Stimulated activated CD4-positive, alpha-beta T cell treated with anti-CD3 and anti-CD28 coated beads, Interleukin-2, amount 100 ng/mL, for 4 hours (primary cell): Measurements from ENCODE around the gene SV2B.

ENCODE experiments used
- DNase-seq: peaks from one replicate; pipeline ENCODE4 v3.0.0-alpha.2; 2020; ENCODE audit warnings: low read depth

Gene SV2B

DNA sequence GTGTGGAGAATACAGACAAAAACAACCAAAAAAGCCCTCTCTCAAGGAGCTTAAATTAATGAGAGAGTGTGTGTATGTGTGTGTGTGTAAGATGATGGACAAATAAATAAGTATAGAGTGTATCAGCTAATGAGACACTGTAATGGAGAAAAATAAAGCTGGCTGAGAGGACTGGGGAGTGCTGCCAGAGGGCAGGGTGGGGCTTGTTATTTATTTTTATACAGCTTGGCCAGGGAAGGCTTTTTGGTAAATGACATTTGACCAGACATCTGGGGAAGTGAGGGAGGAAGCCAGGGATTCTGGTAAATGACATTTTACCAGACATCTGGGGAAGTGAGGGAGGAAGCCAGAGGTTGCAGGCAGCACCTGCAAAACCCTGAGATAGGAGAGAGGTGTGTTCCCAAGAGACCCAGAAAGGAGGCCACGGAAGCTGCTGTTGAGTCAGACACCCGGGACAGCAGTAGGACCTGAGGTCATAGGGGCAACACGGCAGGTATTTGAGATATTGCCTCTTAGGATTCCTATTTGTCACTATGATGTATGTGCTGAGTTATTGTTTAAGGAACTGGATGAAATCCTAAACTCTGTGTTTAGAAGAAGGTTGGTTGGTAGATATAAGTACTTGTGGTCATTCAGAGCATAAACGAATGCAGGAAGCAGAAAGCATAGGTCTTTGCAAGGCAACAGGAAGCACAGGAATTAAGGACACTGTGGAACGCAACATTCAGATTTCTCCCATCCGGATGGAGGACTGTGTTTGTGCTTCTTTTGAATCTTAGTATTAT lies 2.7 kb downstream of the SV2B start:
- no peak for DNase-seq

DNA sequence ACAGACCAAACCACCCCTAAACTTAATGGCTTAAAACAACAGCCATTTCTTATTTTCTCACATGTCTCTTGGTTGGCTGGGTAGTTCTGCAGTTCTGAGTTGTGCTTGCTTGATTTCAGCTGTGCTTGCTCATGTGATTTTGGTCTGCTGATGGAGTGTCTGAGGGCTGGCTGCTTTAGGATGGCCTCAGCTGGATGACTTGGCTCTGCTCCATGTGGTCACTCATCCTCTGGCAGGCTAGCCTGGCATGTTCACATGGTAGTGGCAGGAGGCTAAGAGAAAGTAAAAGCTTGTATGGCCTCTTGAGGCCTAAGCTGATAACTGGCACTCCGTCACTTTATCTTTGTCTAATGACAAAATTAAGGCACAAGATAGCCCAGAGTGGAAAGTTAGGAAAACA lies 4.1 kb downstream of the SV2B start:
- DNase-seq = no peak

DNA sequence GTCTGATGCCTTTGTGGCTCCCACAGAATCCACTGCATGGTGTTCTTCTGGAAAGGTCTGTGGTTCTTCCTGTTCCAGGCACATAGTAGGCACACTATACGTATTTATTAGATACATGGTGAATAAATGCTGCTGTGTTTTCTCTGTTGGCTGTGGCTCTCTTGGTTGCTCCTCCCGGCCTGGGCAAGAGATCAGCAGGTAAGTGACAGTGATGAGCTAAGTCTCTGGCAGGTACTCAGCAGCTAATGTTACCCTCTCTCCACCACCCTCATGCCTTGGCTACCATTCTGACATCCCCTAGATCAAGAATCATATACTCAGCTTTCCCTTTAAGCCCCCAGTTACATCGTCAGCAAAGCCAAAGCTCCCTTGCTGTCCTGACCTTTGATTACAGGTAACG lies 8.4 kb downstream of the SV2B start:
- no peak for DNase-seq

DNA sequence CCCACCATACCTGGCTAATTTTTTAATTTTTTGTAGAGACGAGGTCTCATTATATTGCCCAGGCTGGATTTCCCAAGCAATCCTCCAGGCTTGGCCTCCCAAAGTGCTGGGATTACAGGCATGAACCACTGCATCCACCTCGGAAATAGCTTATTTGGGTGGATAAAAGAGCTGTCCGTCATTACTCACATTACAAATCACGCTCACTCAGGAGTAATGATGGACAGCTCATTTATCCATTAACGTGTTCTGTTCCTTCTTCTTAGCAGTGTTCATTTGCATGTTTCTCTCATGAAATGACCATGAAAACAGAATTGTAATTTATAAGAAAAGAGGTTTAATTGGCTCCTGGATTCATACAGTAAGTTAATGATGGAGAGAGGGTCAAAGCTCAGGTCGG lies 9.8 kb downstream of the SV2B start:
- no peak for DNase-seq

DNA sequence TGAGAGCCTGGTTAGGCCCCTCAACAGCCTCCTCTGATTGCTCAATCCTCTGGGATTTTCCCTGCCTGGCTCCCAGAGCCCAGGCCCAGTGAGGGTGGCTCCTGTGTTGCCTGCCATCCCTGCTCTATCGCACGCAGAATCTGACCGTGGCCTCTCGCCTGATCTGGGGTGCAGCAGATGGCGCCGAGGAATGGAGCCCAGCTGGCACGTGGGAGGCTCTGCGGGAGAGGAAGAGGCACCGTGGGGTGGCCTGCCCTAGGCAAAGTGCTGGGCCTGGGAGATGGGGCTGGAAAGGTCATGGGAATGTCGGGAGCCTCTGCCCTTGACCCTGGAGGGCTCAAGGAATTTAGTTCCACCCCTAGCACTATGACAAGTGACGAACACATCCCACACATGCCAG lies 10.3 kb downstream of the SV2B start:
- no peak for DNase-seq

DNA sequence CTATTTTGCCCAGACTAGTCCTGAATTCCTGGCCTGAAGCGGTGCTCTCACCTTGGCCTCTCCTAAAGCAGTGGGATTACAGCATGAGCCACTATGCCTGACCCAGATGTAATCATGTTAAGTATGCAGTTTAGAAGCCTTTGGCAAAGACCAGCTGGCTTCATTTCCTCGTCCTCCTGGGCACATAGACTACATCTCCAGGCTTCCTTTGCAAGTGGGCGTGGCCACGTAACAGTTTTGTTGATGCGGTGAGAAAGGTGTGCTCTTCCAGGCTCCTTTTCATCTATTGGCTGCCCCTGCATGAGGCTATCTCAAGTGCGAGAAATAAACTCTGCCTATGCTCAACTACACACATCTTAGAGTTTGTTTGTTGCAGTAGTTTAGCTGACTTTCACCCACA lies 13.0 kb downstream of the SV2B start:
- no peak for DNase-seq

DNA sequence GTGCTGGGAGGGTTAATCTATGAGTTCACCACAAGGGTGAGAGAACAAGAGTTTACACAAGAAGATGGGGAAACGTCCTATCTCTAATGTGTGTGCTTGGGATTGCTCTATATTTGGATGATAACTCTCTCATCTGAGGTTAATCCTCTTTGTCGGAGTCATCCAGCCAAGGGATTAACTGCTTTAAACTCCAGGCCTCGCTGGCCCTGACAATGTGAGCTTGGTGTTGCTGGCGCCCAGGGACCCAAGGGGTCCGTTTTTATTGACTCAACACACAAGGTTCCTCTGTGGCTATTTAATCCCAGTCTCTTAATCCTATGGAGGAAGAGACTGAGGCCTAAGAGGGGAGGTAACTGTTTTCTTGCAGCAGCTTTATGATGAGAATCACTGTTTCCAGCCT lies 14.2 kb downstream of the SV2B start:
- no peak for DNase-seq

DNA sequence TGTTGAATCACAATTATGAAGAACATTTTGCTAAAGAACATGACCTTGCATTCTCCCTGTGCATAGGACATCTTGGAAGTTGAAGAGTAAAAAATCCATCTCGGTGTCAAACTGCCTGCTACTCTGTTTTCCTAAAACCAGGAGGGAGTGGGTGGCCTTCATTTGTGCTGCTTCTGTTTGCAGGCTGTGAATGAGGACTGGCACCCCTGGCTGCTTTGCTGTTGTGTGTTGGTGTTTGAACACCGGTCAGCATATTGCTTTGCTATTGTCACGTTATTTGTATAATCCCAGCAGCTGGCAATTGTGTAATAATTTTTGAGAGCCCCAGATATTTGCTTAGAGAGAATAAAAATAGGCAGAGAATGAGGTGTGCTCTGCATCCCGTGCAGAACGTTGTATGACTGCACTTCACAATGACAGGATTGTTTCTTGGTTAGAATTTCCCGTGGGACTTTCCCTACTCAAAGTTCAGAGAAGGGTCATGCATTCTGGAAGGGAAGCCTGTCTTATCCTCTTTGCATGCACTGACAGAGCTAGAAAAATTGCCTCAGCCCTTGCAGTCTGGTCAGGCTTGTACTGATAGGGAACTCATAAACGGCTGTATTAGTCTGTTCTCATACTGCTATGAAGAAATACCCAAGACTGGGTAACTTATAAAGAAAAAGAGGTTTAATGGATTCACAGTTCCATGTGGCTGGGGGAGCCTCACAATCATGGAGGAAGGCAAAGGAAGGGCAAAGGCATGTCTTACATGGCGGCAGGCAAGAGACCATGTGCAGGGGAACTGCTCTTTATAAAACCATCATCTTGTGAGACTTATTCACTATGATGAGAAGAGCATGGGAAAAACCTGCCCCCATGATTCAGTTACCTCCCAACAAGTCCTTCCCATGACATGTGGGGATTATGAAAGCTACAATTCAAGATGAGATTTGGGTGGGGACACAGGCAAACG lies 16.3 kb downstream of the SV2B start:
- DNase-seq = no peak

DNA sequence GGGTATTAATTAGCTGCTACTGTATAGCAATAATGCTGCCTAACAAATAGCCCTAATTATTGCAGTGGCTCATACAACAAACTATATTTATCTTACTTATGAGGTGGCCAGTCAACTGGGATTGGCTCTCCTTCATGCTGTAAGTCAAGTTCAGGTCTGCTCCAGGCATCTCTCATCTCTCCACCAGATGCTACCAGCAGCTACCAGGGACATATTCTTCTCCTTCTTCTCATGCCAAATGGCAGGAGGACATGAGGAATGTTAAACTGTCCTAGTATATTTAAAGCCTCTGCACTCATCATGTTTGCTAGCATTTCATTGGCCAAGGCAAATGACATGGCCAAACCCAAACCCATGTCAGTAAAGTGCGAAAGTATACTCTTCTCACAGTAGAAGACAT lies 17.3 kb downstream of the SV2B start:
- no peak for DNase-seq

DNA sequence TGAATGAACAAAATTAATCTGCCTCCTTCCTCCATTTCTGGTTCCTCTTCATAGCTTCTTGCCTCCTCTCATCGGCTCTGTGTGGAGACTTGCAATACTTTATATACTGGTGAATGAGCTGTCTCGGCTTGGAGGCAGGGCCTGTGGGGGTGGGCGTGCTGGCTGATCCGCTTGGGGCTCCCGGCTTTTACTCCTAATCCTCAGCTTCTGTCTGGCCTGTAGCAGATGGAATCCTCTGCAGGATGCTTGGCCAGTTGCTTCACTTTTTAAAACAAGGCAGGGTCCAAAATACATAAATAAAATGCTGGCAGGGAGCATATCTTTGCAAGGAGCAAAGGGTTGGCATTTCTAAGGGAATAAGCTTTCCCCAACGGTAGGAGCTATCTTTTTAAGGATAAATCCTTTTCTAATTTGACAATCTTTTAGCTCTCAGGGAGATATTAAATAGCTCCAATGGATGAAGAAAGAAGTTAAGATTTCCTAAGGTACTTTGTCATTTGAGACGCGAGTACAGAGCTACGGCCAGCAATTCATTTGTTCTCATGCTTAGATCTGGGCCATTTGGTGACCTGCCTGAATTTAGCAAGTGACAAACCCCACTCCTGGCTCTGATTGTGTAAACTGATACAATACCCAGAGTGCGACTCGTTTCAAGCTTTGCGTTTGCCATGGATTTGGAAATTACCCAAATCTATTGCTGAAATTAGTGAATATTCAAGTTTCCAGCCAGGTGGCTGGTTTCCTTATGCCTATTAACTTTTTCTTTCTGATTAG lies 18.9 kb downstream of the SV2B start:
- no peak for DNase-seq

DNA sequence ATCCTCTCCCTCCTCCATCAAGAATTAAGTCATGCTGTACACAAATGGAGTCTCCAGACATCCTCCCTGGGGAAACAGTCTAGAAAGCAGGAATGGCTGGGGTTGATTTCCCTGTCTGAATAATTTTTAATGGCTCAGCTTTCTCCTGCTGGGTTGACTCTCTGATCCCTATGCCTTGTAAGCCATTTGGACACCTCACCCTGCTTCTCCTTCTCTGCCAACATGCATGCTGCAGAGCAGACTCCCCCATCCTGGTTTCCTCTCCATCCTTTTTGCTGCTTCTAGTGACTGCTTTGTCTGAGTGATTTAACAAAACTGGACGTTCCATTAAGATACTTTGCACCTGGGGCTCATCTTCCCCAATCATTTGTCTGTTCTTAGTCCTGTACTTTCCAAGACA lies 22.2 kb downstream of the SV2B start:
- DNase-seq = no peak

DNA sequence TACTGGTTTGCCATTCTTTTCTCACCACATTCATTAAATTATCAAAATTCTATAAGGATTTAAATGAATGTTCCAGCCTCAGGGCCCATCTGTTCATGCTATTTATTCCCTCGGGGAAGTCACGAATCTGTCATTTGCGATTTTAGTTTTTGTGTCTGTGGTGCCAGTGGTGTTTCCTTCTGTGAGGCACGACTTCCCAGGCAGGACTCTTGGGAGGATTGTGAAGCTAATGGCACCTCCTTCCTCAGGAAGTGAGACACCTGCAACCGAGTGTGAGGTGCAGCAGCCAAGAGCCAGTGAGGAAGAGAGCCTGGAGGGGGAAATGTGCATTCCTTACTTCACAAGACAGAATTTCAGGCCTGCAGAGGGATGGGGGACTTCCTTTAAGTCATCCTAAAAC lies 24.1 kb downstream of the SV2B start:
- no peak for DNase-seq

DNA sequence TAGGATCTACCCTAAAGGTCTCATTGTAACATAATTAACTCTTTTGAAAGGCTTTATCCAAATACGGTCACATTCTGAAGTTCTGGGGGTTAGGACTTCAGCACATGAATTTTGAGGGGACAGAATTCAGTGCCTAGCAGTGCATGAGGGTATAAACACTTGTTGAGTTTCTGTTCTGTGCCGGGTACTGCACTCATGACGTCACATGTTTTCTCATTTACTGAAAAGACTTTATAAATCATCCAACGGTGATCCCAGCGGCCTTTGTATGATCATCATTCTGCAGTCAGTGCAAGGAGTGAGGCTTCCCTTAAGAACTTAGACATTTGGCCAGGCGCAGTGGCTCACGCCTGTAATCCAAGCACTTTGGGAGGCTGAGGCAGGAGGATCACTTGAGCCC lies 25.1 kb downstream of the SV2B start:
- DNase-seq = no peak

DNA sequence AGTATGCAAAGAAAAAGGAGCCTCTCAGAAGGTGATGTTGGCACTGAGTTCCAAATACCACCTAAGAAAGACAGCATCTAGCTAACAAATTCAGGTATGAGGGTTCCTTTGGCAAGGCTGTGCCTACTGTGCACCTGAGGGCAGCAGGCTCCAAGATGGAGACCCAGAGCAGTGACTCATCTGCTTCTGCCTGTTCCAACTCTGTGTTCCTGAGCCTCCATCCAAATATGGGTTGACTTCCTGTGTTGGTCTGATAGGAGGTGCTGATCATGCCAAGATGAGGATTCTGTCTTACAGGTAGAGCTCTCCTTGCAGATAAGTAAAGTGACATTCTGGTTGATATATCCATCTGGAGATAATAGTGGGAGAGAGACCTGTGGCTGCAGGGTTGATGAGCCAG lies 26.0 kb downstream of the SV2B start:
- DNase-seq = no peak

DNA sequence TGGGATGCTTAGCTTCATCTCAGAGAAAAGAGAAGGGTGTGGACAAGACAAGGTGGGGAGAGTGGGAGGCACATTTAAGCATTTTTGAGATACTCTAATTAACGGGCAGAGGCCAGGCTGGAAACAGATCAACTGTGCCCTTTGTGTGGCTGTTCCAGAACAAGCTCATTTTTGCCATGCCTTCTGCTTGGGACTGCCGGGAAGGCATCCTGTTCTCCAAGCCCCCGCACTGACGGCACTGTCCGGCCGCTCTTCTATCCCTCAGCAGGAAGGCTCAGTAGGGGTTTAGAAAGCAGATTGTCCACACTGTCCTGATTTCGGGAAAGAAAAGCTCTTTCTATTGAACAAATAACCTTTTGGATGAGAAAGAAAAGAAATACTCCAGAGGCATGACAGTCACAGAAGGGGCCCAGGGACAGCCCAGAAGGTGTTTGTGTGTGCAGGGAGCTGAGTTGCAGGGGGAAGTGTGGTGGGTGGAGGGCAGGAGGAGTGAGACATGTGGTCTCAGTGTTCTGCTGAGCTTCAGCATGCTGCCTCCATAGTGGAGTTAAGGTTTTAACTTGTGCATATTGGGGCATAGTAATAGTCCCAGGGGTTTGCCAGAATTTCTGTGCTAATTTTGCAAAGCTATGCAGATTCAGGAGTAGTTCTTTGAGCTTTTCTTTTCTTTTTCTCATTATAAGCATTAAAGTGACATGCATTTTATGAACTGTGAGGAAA lies 27.3 kb downstream of the SV2B start:
- DNase-seq = no peak

DNA sequence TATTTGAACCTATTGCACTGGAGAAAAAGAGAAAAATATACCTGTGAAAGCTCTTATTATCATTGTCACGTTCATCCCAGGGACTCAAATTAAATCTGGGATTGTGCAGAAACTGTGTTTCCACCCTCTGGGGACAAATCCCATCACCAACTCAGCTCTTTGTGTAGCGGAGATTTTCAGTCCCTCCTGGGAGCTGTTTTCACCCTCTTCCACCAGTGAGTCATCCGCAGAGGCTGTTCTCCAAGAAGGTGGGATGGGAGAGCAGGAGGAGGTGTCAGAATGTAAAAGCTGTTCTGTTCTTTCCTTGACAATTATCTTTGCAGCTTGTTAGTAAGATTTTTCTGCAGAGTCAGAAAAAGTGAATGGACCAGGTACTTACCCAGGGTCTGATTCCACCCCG lies 28.0 kb downstream of the SV2B start:
- no peak for DNase-seq

DNA sequence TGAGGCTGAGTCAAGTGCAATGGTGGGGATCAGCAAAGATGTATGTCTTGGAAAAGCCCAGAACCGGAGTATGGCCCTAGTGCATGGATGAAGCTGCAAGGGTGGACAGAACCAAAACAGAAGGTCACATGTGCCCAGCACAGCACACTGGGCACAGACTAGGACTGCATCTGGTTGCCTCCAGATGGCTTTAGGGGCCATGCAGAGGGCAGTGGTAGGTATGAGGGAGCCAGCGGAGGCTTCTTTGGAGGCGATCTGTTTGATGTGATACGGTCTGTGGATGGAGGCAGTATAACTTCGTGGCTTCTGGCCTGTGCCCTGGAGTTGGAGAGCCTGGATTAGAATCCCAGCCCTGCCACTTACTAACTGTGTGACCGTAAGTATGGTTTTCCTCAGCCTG lies 29.4 kb downstream of the SV2B start:
- DNase-seq = no peak

DNA sequence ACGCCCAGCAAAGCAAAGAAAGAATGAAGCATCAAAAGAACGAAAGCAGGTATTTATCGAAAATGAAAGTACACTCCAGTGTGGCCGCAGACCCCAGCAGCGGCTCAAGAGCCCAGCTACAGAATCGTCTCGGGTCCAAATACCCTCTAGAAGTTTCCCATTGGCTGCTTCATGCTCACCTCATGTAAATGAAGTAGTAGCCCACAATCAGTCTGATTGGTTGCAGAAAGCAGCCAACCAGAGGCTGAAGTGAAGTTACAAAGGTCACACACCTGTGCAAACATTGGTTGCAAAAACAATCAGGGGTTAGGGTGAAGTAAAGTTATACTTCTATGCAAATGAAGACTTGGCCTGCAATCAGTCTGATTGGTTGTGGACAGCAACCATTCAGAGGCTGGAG lies 32.0 kb downstream of the SV2B start:
- no peak for DNase-seq

DNA sequence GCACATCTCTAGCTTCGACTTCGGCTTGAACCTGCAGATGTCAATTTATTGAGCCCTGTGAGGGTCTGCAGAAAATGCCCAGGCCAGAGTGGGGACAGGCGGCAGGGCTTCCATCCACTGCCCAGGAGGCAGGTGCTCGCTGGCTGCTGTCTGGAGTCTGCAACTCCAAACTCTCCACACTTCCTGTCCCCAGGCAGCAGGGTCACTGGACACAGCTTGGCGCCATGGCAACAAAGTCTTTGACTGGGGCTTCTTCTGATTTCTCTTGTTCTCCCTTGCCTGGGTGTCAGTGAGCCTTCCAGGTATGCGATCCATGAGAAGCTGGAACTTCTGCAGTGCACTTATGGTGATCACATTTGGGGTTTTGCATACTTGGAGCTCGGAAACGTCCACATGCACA lies 33.5 kb downstream of the SV2B start:
- DNase-seq = no peak

DNA sequence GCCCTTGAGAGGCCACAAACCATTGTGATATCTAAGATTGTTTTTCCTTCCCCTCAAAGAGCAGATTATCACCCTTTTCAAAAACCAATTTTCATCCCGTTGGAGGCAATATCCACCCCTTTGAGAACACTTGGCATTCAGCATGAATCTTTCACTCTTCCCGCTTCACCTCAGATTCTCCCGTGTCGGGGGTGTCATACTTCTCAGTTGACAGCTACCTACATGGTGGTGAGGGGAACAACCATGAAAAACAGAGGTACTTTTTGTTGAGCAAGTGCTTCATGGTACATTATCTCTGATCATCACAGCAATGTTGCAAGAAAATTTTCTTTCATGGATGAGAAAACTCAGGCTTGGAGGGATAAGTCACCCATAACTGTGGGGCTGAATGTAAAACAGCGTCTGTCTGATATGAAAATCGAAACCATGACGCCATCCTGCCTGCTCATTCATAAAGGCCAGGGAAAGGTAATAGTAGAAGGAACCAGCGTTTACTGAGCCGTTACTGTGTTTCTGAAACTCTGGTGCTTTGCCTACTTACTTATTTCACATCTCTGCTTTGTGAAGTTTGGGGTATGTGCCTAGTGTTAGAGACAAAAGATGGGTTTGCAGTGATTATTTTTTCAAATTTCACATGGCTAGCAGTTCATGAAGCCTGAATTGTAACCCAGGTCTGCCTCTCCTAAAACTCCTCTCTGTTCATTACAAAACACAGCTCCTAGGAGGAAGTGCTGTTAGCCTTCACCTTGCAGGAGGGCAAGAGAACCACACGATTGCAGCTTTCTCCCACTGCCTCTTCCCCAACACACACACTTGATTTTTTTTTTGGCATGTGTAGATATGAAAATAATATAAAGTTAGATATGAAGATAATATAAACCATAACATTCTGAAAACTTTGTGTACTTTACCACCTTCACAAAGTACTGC lies 35.4 kb downstream of the SV2B start:
- no peak for DNase-seq

DNA sequence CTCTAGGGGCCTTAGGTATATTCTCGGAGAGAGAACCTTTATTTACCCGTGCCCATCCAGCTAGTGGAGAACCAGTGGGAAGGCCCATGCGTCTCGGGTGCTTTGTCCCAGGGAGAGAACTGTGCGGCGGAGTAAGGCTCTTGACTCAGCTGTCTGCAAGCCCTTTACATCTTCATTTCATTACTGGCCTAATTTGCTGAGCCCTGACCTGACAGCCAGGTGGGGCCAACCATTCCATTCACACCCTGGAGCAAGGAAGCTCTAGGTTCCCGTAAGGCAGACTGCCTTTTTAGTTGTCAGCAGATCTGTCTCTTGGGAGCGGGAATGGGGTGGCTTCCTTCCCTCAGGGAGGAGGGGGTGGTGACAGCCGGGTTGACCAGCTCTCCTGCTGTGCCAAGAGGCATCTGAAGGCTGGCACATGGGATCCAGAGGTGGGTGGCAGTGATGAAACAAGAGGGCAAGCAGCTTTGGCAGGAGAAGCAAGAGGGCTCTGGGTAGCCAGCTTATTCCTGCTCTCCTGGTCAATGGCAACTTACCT lies 36.4 kb downstream of the SV2B start:
- DNase-seq = no peak
